Lower leg skin (tissue), 3 donors: ENCODE data around the gene DCP1B.

ENCODE experiments used
- CTCF ChIP-seq, 3 donors: fragments of 450-650 bp; IDR thresholded peaks; one replicate each; pipeline ENCODE4 v1.5.1; 2016; ENCODE audit warnings: antibody characterized with exemption in 3 of 3, mild to moderate bottlenecking in 3 of 3, moderate library complexity in 2 of 3
- POLR2A ChIP-seq, 2 donors: fragments of 450-650 bp; IDR thresholded peaks; one replicate each; pipeline ENCODE4 v1.6.1; 2016 to 2017; ENCODE audit warnings: antibody characterized with exemption in 2 of 2, mild to moderate bottlenecking in 1 of 2, moderate library complexity in 1 of 2

- no peak for TF ChIP-seq CTCF (IDR thresholded peaks at IDR 0.05)
- no peak for TF ChIP-seq POLR2A (IDR thresholded peaks at IDR 0.05)
Measured at GRCh38 chr12:1910468-1910867, 93.8 kb downstream of the DCP1B start.
